GM21447 (cell line): ENCODE measurements around the gene ACTR2.

ENCODE experiments used
- ATAC-seq: cut with Tn5 transposase; IDR thresholded peaks from one replicate; pipeline ENCODE4 v1.9.1; 2021; ENCODE audit not compliant: unreplicated experiment

Gene ACTR2

GRCh38 chr2:65277791-65278483 is 50.3 kb downstream of the ACTR2 start:
- ATAC-seq: no peak

- no peak for ATAC-seq
Observed at GRCh38 chr2:65278531-65278981, 50.9 kb downstream of the ACTR2 start.

GRCh38 chr2:65279756-65280155 is 52.1 kb downstream of the ACTR2 start:
- no peak for ATAC-seq

GRCh38 chr2:65281627-65282351 is 54.2 kb downstream of the ACTR2 start:
- no peak for ATAC-seq

- no peak for ATAC-seq
Observed at GRCh38 chr2:65282477-65283053, 54.9 kb downstream of the ACTR2 start.

GRCh38 chr2:65287364-65287763 is 59.7 kb downstream of the ACTR2 start:
- ATAC-seq: no peak

- ATAC-seq: no peak
Observed at GRCh38 chr2:65291216-65292105, 63.8 kb downstream of the ACTR2 start.

- no peak for ATAC-seq
Observed at GRCh38 chr2:65292106-65292400, 64.4 kb downstream of the ACTR2 start.

- ATAC-seq: no peak
Observed at GRCh38 chr2:65292461-65293011, 64.9 kb downstream of the ACTR2 start.

- no peak for ATAC-seq
Observed at GRCh38 chr2:65293376-65293775, 65.7 kb downstream of the ACTR2 start.

GRCh38 chr2:65294136-65294535 is 66.5 kb downstream of the ACTR2 start:
- ATAC-seq: no peak

- no peak for ATAC-seq
Observed at GRCh38 chr2:65294701-65295100, 67.1 kb downstream of the ACTR2 start.

- ATAC-seq: no peak
Observed at GRCh38 chr2:65296971-65297370, 69.3 kb downstream of the ACTR2 start.

GRCh38 chr2:65297544-65297943 is 69.9 kb downstream of the ACTR2 start:
- ATAC-seq: no peak

- no peak for ATAC-seq
Observed at GRCh38 chr2:65298089-65298488, 70.5 kb downstream of the ACTR2 start.

- ATAC-seq: no peak
Observed at GRCh38 chr2:65299246-65299645, 71.6 kb downstream of the ACTR2 start.

GRCh38 chr2:65300134-65300760 is 72.6 kb downstream of the ACTR2 start:
- no peak for ATAC-seq

- peak; percentile 96 for ATAC-seq
Observed at GRCh38 chr2:65300761-65301711, 73.4 kb downstream of the ACTR2 start.

GRCh38 chr2:65305934-65306333 is 78.3 kb downstream of the ACTR2 start:
- no peak for ATAC-seq
